ENCODE data around the gene NLK.

NLK gene

GRCh38 chr17:28160610-28161009, 118.1 kb downstream of the NLK start:
- no peak for DNase-seq (ENCODE audit: low read depth)
- H3K4me3 ChIP-seq (ENCODE audit: low read length) = no peak overlapping the region
- no peak for TF ChIP-seq CTCF (conservative IDR thresholded peaks at IDR 0.05; ENCODE audit: low read length)

- no peak for DNase-seq (ENCODE audit: low read depth)
- TF ChIP-seq CTCF (conservative IDR thresholded peaks at IDR 0.05; ENCODE audit: low read length) = no peak
- no peak overlapping the region for H3K4me3 ChIP-seq (ENCODE audit: low read length)
These were observed 118.8 kb downstream of the NLK start for GRCh38 chr17:28161311-28161710.

GRCh38 chr17:28166478-28166877, 124.0 kb downstream of the NLK start:
- DNase-seq (ENCODE audit: low read depth) = no peak
- no peak for TF ChIP-seq CTCF (conservative IDR thresholded peaks at IDR 0.05; ENCODE audit: low read length)
- H3K4me3 ChIP-seq (ENCODE audit: low read length) = no peak overlapping the region

GRCh38 chr17:28169621-28170349, 127.3 kb downstream of the NLK start:
- H3K4me3 ChIP-seq (ENCODE audit: low read length) = no peak overlapping the region
- TF ChIP-seq CTCF (conservative IDR thresholded peaks at IDR 0.05; ENCODE audit: low read length) = no peak
- peak; percentile 57 for DNase-seq (ENCODE audit: low read depth)

GRCh38 chr17:28170771-28171170, 128.3 kb downstream of the NLK start:
- TF ChIP-seq CTCF (conservative IDR thresholded peaks at IDR 0.05; ENCODE audit: low read length) = no peak
- DNase-seq (ENCODE audit: low read depth) = peak; percentile 23

GRCh38 chr17:28173031-28173561, 130.6 kb downstream of the NLK start:
- no peak overlapping the region for H3K4me3 ChIP-seq (ENCODE audit: low read length)
- DNase-seq (ENCODE audit: low read depth) = no peak
- TF ChIP-seq CTCF (conservative IDR thresholded peaks at IDR 0.05; ENCODE audit: low read length) = no peak

More at GRCh38 chr17:28170771-28171170, 128.3 kb downstream of the NLK start:
- H3K4me3 ChIP-seq (ENCODE audit: low read length) = no peak overlapping the region

- H3K4me3 ChIP-seq (ENCODE audit: low read length) = no peak overlapping the region
- DNase-seq (ENCODE audit: low read depth) = peak; percentile 2
- no peak for TF ChIP-seq CTCF (conservative IDR thresholded peaks at IDR 0.05; ENCODE audit: low read length)
These were observed 131.3 kb downstream of the NLK start for GRCh38 chr17:28173801-28174200.
